GM23248 (cell line): ENCODE results near the gene FGF14. TPM values are rescaled to one million over a fixed set of nuclear protein-coding genes. Genes with fewer than 3 reads are reported as not detected.

ENCODE experiments used
- DNase-seq: peaks from one replicate; pipeline ENCODE4 v3.0.0-alpha.2; 2015
- H2AFZ ChIP-seq: fragments of 200-600 bp; sonication (generic); 2 replicates; pipeline ENCODE4 v1.6.1; 2016; ENCODE audit warnings: antibody characterized with exemption
- H3F3A ChIP-seq: fragments of 200-600 bp; sonication (generic); 2 replicates; pipeline ENCODE4 v1.6.1; 2016; ENCODE audit warnings: mild to moderate bottlenecking, antibody characterized with exemption, mixed run types; ENCODE audit not compliant: insufficient read depth
- H3K27ac ChIP-seq: fragments of 200-600 bp; sonication (generic); 2 replicates; pipeline ENCODE4 v1.5.1; 2016; ENCODE audit warnings: mild to moderate bottlenecking
- H3K27me3 ChIP-seq: fragments of 200-600 bp; sonication (generic); replicated peaks from 2 replicates; pipeline ENCODE4 v1.6.1; 2016; ENCODE audit warnings: mild to moderate bottlenecking; ENCODE audit not compliant: insufficient read depth
- H3K36me3 ChIP-seq: fragments of 200-600 bp; sonication (generic); 2 replicates; pipeline ENCODE4 v1.6.1; 2016; ENCODE audit warnings: low read depth, mild to moderate bottlenecking
- H3K4me1 ChIP-seq: fragments of 200-600 bp; sonication (generic); 2 replicates; pipeline ENCODE4 v1.6.1; 2016; ENCODE audit warnings: mild to moderate bottlenecking; ENCODE audit not compliant: insufficient read depth
- H3K4me2 ChIP-seq: fragments of 200-600 bp; sonication (generic); one replicate; pipeline ENCODE4 v1.6.1; 2016; ENCODE audit warnings: mild to moderate bottlenecking; ENCODE audit not compliant: unreplicated experiment
- H3K4me3 ChIP-seq: fragments of 200-600 bp; sonication (generic); 2 replicates; pipeline ENCODE4 v1.5.1; 2016; ENCODE audit warnings: mild to moderate bottlenecking
- H3K79me2 ChIP-seq: fragments of 200-600 bp; sonication (generic); 2 replicates; pipeline ENCODE4 v1.6.1; 2016; ENCODE audit warnings: mild to moderate bottlenecking; ENCODE audit not compliant: insufficient read depth
- H3K9ac ChIP-seq: fragments of 200-600 bp; sonication (generic); 2 replicates; pipeline ENCODE4 v1.6.1; 2016; ENCODE audit warnings: mild to moderate bottlenecking
- H3K9me2 ChIP-seq: fragments of 200-600 bp; sonication (generic); 2 replicates; pipeline ENCODE4 v1.6.1; 2016; ENCODE audit warnings: mixed run types, mild to moderate bottlenecking, moderate library complexity; ENCODE audit not compliant: insufficient read depth
- H3K9me3 ChIP-seq: fragments of 200-600 bp; sonication (generic); one replicate; pipeline ENCODE4 v1.6.1; 2017; ENCODE audit warnings: low read depth
- H4K20me1 ChIP-seq: fragments of 200-600 bp; sonication (generic); 2 replicates; pipeline ENCODE4 v1.6.0; 2016; ENCODE audit not compliant: insufficient read depth
- EZH2 ChIP-seq: fragments of 200-600 bp; sonication (generic); IDR thresholded peaks from 2 replicates; pipeline ENCODE4 v1.6.1; 2018; ENCODE audit warnings: antibody characterized with exemption, mild to moderate bottlenecking; ENCODE audit not compliant: insufficient read depth, poor library complexity, severe bottlenecking
- EZH2phosphoT487 ChIP-seq: fragments of 200-600 bp; sonication (generic); IDR thresholded peaks from 2 replicates; pipeline ENCODE4 v1.6.1; 2018; ENCODE audit warnings: antibody characterized with exemption, moderate library complexity, mild to moderate bottlenecking, low read depth; ENCODE audit not compliant: insufficient read depth
- WGBS, 2 experiments: methylation state at CpG; one replicate each; pipeline ENCODE4 v1.1.6; 2015 to 2017; ENCODE audit warnings: low lambda C conversion rate in 2 of 2, low coverage in 1 of 2; ENCODE audit errors: missing lambda C conversion rate in 2 of 2; 5-methylcytosine and 5-hydroxymethylcytosine counted together
- in situ Hi-C: fragments of 300-500 bp; cut with MboI; formaldehyde crosslinking; loops from 2 replicates; pipeline ENCODE4 v1.15.0; 2020
- polyA plus RNA-seq: library from polyadenylated mRNA; unstranded; fragments of >200 nt; fragmentation: Nextera tagmentation; extraction: Ambion mirVana; gene quantifications from 2 replicates; pipeline ENCODE4 v1.2.1, GENCODE V29; 2016
- total RNA-seq: library from RNA; depleted of rRNA; stranded (reverse); fragments of >200 nt; shearing (Covaris generic); gene quantifications from 2 replicates; pipeline ENCODE4 v1.2.3, GENCODE V29; 2014

The FGF14 gene
- total and polyA plus RNA-seq, 2 experiments from 2014 or later, result 1.9 TPM; not detected in 1

GRCh38 chr13:102260256-102260655 is 141.6 kb downstream of the FGF14 start:
- in situ Hi-C loops, result no loop called here

GRCh38 chr13:102255409-102255808 is 146.4 kb downstream of the FGF14 start:
- Histone ChIP-seq H3K9me3 (no peaks in the 10 kb centered on the region), H3K27me3 (0 out of 2 replicates have a peak, but pooled peaks cover 6% of the 10 kb centered on the region), H4K20me1 (no peaks in the 10 kb centered on the region), H3K79me2 (no peaks in the 10 kb centered on the region), H3K4me3 (no peak overlapping the region), H3K27ac (no peak overlapping the region), H3F3A (no peaks in the 10 kb centered on the region), H3K36me3 (no peaks in the 10 kb centered on the region), H3K9me2 (no peaks in the 10 kb centered on the region), H3K4me1 (no peaks in the 10 kb centered on the region), H3K4me2 (no peak overlapping the region), H2AFZ (no peak overlapping the region), H3K9ac (no peak overlapping the region)
- no peak for DNase-seq
- in situ Hi-C loops, result no loop called here
- TF ChIP-seq EZH2phosphoT487 (no peak), EZH2 (no peak)

More at GRCh38 chr13:102260256-102260655, 141.6 kb downstream of the FGF14 start:
- H3K9me2 ChIP-seq, result no peaks in the 10 kb centered on the region
- H3K4me3 ChIP-seq, result no peak overlapping the region
- no peak overlapping the region for H2AFZ ChIP-seq
- H3K9ac ChIP-seq, result no peak overlapping the region
- H3K4me1 ChIP-seq, result no peaks in the 10 kb centered on the region
- no peaks in the 10 kb centered on the region for H3K79me2 ChIP-seq
- DNase-seq, result no peak
- no peaks in the 10 kb centered on the region for H3K36me3 ChIP-seq
- H3K27ac ChIP-seq, result no peak overlapping the region
- H3K4me2 ChIP-seq, result no peak overlapping the region
- no peak for TF ChIP-seq EZH2
- no peak for TF ChIP-seq EZH2phosphoT487
- 0 out of 2 replicates have a peak, but pooled peaks cover 6% of the 10 kb centered on the region for H3K27me3 ChIP-seq
- H4K20me1 ChIP-seq, result no peaks in the 10 kb centered on the region
- no peaks in the 10 kb centered on the region for H3K9me3 ChIP-seq
- 76 to 77% methylated on average over 6 of the region's 6 CpGs for WGBS, 2 experiments
- no peaks in the 10 kb centered on the region for H3F3A ChIP-seq

GRCh38 chr13:102251817-102252216 is 150.0 kb downstream of the FGF14 start:
- H3K4me3 ChIP-seq, result no peak overlapping the region
- TF ChIP-seq EZH2, result no peak
- TF ChIP-seq EZH2phosphoT487, result no peak
- H4K20me1 ChIP-seq, result no peaks in the 10 kb centered on the region
- H3F3A ChIP-seq, result no peaks in the 10 kb centered on the region
- in situ Hi-C loops, result no loop called here
- no peaks in the 10 kb centered on the region for H3K36me3 ChIP-seq
- no peak overlapping the region for H3K27ac ChIP-seq
- no peak overlapping the region for H3K4me2 ChIP-seq
- no peak overlapping the region for H2AFZ ChIP-seq
- H3K27me3 ChIP-seq, result peaks cover 7% of the 10 kb centered on the region; the same call in 1 of the 2 replicates
- DNase-seq, result no peak
- H3K9ac ChIP-seq, result no peak overlapping the region
- no peaks in the 10 kb centered on the region for H3K9me2 ChIP-seq
- no peaks in the 10 kb centered on the region for H3K4me1 ChIP-seq
- WGBS, 2 experiments, result 71 to 80% methylated on average over 3 of the region's 3 CpGs
- no peaks in the 10 kb centered on the region for H3K9me3 ChIP-seq
- no peaks in the 10 kb centered on the region for H3K79me2 ChIP-seq

DNA sequence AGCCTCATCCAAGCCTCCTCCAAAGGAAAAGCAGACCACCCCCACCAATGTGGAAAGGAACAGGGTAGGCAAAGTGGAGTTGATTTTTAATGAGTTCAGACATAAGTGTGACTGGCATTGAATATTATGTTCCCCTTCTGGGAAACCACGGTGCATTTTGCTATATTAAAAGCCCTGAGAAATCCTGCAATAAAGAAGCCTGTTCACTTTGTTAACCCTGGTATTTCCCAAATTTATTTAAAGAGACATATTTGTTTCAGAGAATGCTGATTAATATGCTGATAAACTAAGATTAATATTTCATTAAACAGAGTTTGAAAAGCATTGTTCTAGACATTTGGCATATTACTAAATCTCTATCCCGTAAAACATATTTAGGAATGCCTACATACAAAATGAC is 151.4 kb downstream of the FGF14 start:
- DNase-seq, result no peak
- H3K79me2 ChIP-seq, result no peaks in the 10 kb centered on the region
- TF ChIP-seq EZH2, result no peak
- no peak for TF ChIP-seq EZH2phosphoT487
- H3K4me2 ChIP-seq, result no peak overlapping the region
- in situ Hi-C loops, result no loop called here
- H2AFZ ChIP-seq, result no peak overlapping the region
- H3K27me3 ChIP-seq, result peaks cover 7% of the 10 kb centered on the region; the same call in 1 of the 2 replicates
- 38 to 56% methylated on average over 2 of the region's 2 CpGs for WGBS, 2 experiments
- no peak overlapping the region for H3K4me3 ChIP-seq
- H3K9ac ChIP-seq, result no peak overlapping the region
- no peaks in the 10 kb centered on the region for H3K9me3 ChIP-seq
- H3F3A ChIP-seq, result no peaks in the 10 kb centered on the region
- no peak overlapping the region for H3K27ac ChIP-seq
- no peaks in the 10 kb centered on the region for H3K4me1 ChIP-seq
- H4K20me1 ChIP-seq, result no peaks in the 10 kb centered on the region
- H3K9me2 ChIP-seq, result no peaks in the 10 kb centered on the region
- no peaks in the 10 kb centered on the region for H3K36me3 ChIP-seq
